DOHH2 (cell line): ENCODE results near the gene SGMS2.

Source experiments
- H3F3A ChIP-seq: fragments of 200-600 bp; sonication (generic), shearing (Covaris generic); 2 replicates; pipeline ENCODE4 v1.6.0; 2016; ENCODE audit warnings: antibody characterized with exemption, mild to moderate bottlenecking; ENCODE audit not compliant: control insufficient read depth, insufficient read depth
- H3K27ac ChIP-seq: fragments of 200-600 bp; sonication (generic); 2 replicates; pipeline ENCODE4 v1.5.1; 2014; ENCODE audit warnings: low read depth, mild to moderate bottlenecking, low read length, moderate library complexity
- H3K27me3 ChIP-seq: fragments of 200-600 bp; sonication (generic); 2 replicates; pipeline ENCODE4 v1.6.1; 2014; ENCODE audit warnings: mild to moderate bottlenecking, low read length, mixed read lengths; ENCODE audit not compliant: control insufficient read depth
- H3K36me3 ChIP-seq: fragments of 200-600 bp; sonication (generic); 2 replicates; pipeline ENCODE4 v1.6.1; 2014; ENCODE audit warnings: mild to moderate bottlenecking, low read length, moderate library complexity, mixed read lengths; ENCODE audit not compliant: control insufficient read depth
- H3K4me1 ChIP-seq: fragments of 200-600 bp; sonication (generic); 2 replicates; pipeline ENCODE4 v1.6.1; 2014; ENCODE audit warnings: mild to moderate bottlenecking, low read length, mixed read lengths; ENCODE audit not compliant: control insufficient read depth
- H3K4me2 ChIP-seq: fragments of 200-600 bp; sonication (generic); 2 replicates; pipeline ENCODE4 v1.6.0; 2014; ENCODE audit warnings: mild to moderate bottlenecking, low read length, moderate library complexity
- H3K4me3 ChIP-seq: fragments of 200-600 bp; sonication (generic); 2 replicates; pipeline ENCODE4 v1.5.1; 2014; ENCODE audit warnings: mild to moderate bottlenecking, low read length, mixed read lengths
- H3K79me2 ChIP-seq: fragments of 200-600 bp; sonication (generic); 2 replicates; pipeline ENCODE4 v1.6.1; 2014; ENCODE audit warnings: mild to moderate bottlenecking, low read length, mixed read lengths; ENCODE audit not compliant: control insufficient read depth
- H3K9me2 ChIP-seq: fragments of 200-600 bp; sonication (generic); replicated peaks from 2 replicates; pipeline ENCODE4 v1.6.1; 2014; ENCODE audit warnings: mild to moderate bottlenecking, low read length, mixed read lengths; ENCODE audit not compliant: control insufficient read depth
- H3K9me3 ChIP-seq: fragments of 200-600 bp; sonication (generic); 2 replicates; pipeline ENCODE4 v1.6.1; 2014; ENCODE audit warnings: antibody characterized with exemption, low read length, mixed read lengths; ENCODE audit not compliant: control insufficient read depth, insufficient read depth
- H4K20me1 ChIP-seq: fragments of 200-600 bp; sonication (generic); 2 replicates; pipeline ENCODE4 v1.6.0; 2014; ENCODE audit warnings: low read depth, mild to moderate bottlenecking, antibody characterized with exemption, low read length, moderate library complexity; ENCODE audit not compliant: control insufficient read depth, insufficient read depth
- EZH2phosphoT487 ChIP-seq: fragments of 200-600 bp; sonication (generic); IDR thresholded peaks from 2 replicates; pipeline ENCODE4 v1.6.1; 2017; ENCODE audit warnings: borderline replicate concordance, mild to moderate bottlenecking, antibody characterized with exemption, low read length, moderate library complexity, mixed read lengths
- TF ChIP-seq, protein P1 (sequence below): fragments of 200-600 bp; sonication (generic); IDR thresholded peaks from one replicate; pipeline ENCODE4 v1.5.1; 2014; ENCODE audit warnings: antibody characterized with exemption, mild to moderate bottlenecking, low read depth, low read length; ENCODE audit not compliant: poor library complexity, severe bottlenecking

The SGMS2 gene

DNA sequence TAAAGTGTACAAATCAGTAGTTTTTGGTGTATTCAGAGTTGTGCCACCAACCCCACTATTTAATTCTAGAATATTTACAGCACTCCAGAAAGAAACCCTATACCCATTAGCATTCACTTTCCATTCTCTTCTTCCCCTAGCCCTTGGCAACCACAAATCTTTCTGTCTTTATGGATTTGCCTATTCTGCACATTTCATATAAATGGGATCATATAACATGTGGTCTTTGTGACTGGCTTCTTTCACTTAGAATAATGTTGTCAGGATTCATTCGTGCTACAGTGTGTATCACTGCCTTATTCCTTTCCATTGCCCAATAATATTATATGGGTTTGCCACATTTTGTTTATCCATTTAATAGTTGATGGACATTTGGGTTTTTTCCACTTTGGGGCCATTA, 32.2 kb downstream of the SGMS2 start:
- Histone ChIP-seq H3K9me2 (no peaks in the 10 kb centered on the region), H3K79me2 (no peaks in the 10 kb centered on the region), H3K9me3 (no peaks in the 10 kb centered on the region), H3K4me3 (no peak overlapping the region), H4K20me1 (no peaks in the 10 kb centered on the region), H3K27ac (no peak overlapping the region), H3K27me3 (no peaks in the 10 kb centered on the region), H3F3A (no peaks in the 10 kb centered on the region), H3K36me3 (no peaks in the 10 kb centered on the region), H3K4me1 (no peaks in the 10 kb centered on the region), H3K4me2 (no peak overlapping the region)
- TF ChIP-seq EZH2phosphoT487 = no peak
- TF ChIP-seq, protein P1, sequence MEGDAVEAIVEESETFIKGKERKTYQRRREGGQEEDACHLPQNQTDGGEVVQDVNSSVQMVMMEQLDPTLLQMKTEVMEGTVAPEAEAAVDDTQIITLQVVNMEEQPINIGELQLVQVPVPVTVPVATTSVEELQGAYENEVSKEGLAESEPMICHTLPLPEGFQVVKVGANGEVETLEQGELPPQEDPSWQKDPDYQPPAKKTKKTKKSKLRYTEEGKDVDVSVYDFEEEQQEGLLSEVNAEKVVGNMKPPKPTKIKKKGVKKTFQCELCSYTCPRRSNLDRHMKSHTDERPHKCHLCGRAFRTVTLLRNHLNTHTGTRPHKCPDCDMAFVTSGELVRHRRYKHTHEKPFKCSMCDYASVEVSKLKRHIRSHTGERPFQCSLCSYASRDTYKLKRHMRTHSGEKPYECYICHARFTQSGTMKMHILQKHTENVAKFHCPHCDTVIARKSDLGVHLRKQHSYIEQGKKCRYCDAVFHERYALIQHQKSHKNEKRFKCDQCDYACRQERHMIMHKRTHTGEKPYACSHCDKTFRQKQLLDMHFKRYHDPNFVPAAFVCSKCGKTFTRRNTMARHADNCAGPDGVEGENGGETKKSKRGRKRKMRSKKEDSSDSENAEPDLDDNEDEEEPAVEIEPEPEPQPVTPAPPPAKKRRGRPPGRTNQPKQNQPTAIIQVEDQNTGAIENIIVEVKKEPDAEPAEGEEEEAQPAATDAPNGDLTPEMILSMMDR = no peak

DNA sequence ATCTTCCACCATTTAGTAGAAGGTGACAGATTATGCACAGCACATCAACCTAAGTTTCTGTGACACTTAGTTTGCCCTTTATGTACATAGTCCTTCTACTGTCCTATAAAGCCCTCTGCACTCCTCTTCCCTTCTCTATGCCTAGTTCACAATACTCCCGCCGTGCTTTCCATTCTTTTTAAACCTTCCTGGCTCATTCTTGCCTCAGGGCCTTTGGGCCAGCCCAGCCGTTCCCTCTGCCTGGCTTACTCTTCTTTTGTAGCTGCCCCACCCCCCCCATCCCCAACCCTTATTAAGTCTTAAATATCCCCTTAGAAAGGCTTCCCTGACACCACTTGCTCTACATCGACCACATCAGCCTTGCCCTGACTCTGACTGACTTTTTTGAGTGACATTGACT, 33.0 kb downstream of the SGMS2 start:
- no peak overlapping the region for H3K27ac ChIP-seq
- no peaks in the 10 kb centered on the region for H3K27me3 ChIP-seq
- H3K4me1 ChIP-seq = no peaks in the 10 kb centered on the region
- no peaks in the 10 kb centered on the region for H4K20me1 ChIP-seq
- TF ChIP-seq EZH2phosphoT487 = no peak
- TF ChIP-seq, protein P1 = no peak
- no peaks in the 10 kb centered on the region for H3K9me2 ChIP-seq
- H3K4me2 ChIP-seq = no peak overlapping the region
- no peaks in the 10 kb centered on the region for H3F3A ChIP-seq
- no peak overlapping the region for H3K4me3 ChIP-seq
- H3K79me2 ChIP-seq = no peaks in the 10 kb centered on the region
- no peaks in the 10 kb centered on the region for H3K9me3 ChIP-seq
- H3K36me3 ChIP-seq = no peaks in the 10 kb centered on the region

DNA sequence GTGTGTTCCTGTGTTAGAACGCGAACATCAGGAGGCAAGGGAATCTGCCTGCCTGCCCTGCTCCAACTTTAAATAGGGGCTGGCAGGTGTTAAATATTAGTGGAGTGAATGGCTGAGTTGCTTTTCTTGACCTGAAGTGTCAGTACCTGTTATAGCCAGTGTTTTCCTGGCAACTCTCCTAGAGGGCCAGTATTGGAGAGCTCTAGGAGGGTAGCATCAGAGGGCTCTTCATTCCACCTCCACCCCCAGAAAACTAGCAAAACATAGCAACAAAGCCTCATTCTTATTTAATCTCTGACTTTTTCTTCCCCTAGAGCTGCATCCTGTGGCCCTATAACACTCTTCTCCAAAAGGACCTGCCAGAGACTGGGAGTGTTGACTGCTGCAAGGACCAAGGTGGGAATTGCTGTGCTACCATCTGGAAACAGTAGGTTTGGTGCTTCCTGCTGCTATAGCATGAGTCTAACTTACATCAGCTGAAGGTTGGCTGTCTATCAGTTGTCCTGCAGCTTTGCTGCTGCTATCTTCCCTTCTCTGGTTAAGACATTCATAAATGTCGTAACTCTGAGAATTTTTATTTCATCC, 33.5 kb downstream of the SGMS2 start:
- TF ChIP-seq EZH2phosphoT487 = no peak
- TF ChIP-seq, protein P1 = no peak
- no peak overlapping the region for H3K4me2 ChIP-seq
- H3K27ac ChIP-seq = no peak overlapping the region

DNA sequence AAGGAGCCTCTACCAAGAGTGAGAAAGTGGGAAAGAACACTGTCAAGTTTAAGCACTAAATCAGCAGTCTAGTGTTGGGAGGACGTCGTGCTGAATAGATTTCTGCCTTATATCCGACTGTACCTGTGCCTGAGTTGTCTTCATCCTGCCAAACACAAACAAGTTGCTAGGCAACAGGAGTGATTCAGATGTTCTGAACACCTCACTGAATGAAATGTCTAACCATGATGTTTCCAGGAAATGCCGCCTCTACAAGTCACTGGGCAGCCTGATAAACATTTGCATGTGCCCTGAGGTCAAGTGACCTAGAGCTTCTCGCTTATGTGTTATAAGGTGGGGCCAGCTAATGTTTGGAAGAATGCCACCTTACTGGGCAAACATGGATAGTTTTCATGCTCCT, 37.9 kb downstream of the SGMS2 start:
- H3K4me2 ChIP-seq = no peak overlapping the region
- H3K27ac ChIP-seq = no peak overlapping the region

More for the DNA sequence above, 33.5 kb downstream of the SGMS2 start:
- Histone ChIP-seq H3K9me2 (no peaks in the 10 kb centered on the region), H3K4me3 (no peak overlapping the region), H3K36me3 (no peaks in the 10 kb centered on the region), H4K20me1 (no peaks in the 10 kb centered on the region), H3K4me1 (no peaks in the 10 kb centered on the region), H3F3A (no peaks in the 10 kb centered on the region), H3K27me3 (no peaks in the 10 kb centered on the region), H3K9me3 (no peaks in the 10 kb centered on the region), H3K79me2 (no peaks in the 10 kb centered on the region)

More for the DNA sequence above, 37.9 kb downstream of the SGMS2 start:
- TF ChIP-seq, protein P1 = no peak
- no peak for TF ChIP-seq EZH2phosphoT487
- Histone ChIP-seq H3K4me1 (no peaks in the 10 kb centered on the region), H4K20me1 (no peaks in the 10 kb centered on the region), H3K4me3 (no peak overlapping the region), H3K36me3 (no peaks in the 10 kb centered on the region), H3K79me2 (no peaks in the 10 kb centered on the region), H3K27me3 (no peaks in the 10 kb centered on the region), H3F3A (no peaks in the 10 kb centered on the region), H3K9me2 (no peaks in the 10 kb centered on the region), H3K9me3 (no peaks in the 10 kb centered on the region)
